SK-N-MC (cell line): Measurements from ENCODE around the gene PIGS.
A peak's percentile ranks its signal among the peaks of the same experiment; 100 is the strongest.
"Not testable (repeated sequence)": the region's sequence is repeated elsewhere in the genome, so short reads cannot be mapped to it uniquely, and the experiment has no call there.

Source experiments
- DNase-seq: peaks from one replicate; pipeline ENCODE4 v3.0.0-alpha.2; 2011; ENCODE audit warnings: low read depth, low spot score
- H3K27ac ChIP-seq: fragments of 200-600 bp; sonication (generic); 2 replicates; pipeline ENCODE4 v1.5.1; 2016; ENCODE audit warnings: mixed run types
- H3K36me3 ChIP-seq: fragments of 200-600 bp; sonication (generic); 2 replicates; pipeline ENCODE4 v1.6.1; 2017; ENCODE audit warnings: antibody characterized with exemption, low read length, mixed read lengths; ENCODE audit not compliant: insufficient read depth
- H3K4me3 ChIP-seq: fragments of 200-600 bp; sonication (generic); 2 replicates; pipeline ENCODE4 v1.5.1; 2016
- H3K9ac ChIP-seq: fragments of 200-600 bp; sonication (generic); 2 replicates; pipeline ENCODE4 v1.8.0; 2017; ENCODE audit warnings: mixed run types, mixed read lengths; ENCODE audit not compliant: insufficient read length
- H3K9me3 ChIP-seq: fragments of 200-600 bp; sonication (generic); 2 replicates; pipeline ENCODE4 v1.6.1; 2017; ENCODE audit warnings: low read depth, mild to moderate bottlenecking, antibody characterized with exemption, low read length, moderate library complexity, mixed read lengths
- EZH2 ChIP-seq: fragments of 200-600 bp; sonication (generic); IDR thresholded peaks from one replicate; pipeline ENCODE4 v1.6.1; 2017; ENCODE audit warnings: antibody characterized with exemption
- FOXP2 ChIP-seq: optimal IDR thresholded peaks from 2 replicates; pipeline ENCODE3; 2011; ENCODE audit warnings: mild to moderate bottlenecking, moderate library complexity; ENCODE audit not compliant: insufficient read depth; ENCODE audit errors: extremely low read length, control extremely low read depth
- POLR2AphosphoS5 ChIP-seq: IDR thresholded peaks from 2 replicates; pipeline ENCODE4 v1.6.1; 2012; ENCODE audit warnings: mild to moderate bottlenecking, low read depth, low read length, borderline replicate concordance

The PIGS gene

GRCh38 chr17:28612531-28612930 is 41.2 kb upstream of the PIGS start:
- H3K9ac ChIP-seq: no peak overlapping the region
- H3K9me3 ChIP-seq: no peaks in the 10 kb centered on the region
- no peak for TF ChIP-seq FOXP2
- TF ChIP-seq EZH2: no peak
- no peak for TF ChIP-seq POLR2AphosphoS5
- DNase-seq: no peak
- H3K27ac ChIP-seq: no peak overlapping the region
- H3K4me3 ChIP-seq: no peak overlapping the region
- H3K36me3 ChIP-seq: peaks cover 40% of the 10 kb centered on the region

- DNase-seq: no peak
- Histone ChIP-seq H3K27ac (0 out of 2 replicates have a peak overlapping the region, but pooled peaks have one; percentile 36), H3K36me3 (peaks cover 19% of the 10 kb centered on the region)
Observed at GRCh38 chr17:28610376-28610775, 39.1 kb upstream of the PIGS start.

GRCh38 chr17:28604031-28604430 is 32.7 kb upstream of the PIGS start:
- H3K36me3 ChIP-seq, H3K9ac ChIP-seq, H3K27ac ChIP-seq, H3K9me3 ChIP-seq, H3K4me3 ChIP-seq, DNase-seq: not testable (repeated sequence)

More at GRCh38 chr17:28610376-28610775, 39.1 kb upstream of the PIGS start:
- TF ChIP-seq POLR2AphosphoS5 (no peak), FOXP2 (no peak), EZH2 (no peak)
- no peaks in the 10 kb centered on the region for H3K9me3 ChIP-seq
- H3K4me3 ChIP-seq: no peak overlapping the region
- no peak overlapping the region for H3K9ac ChIP-seq

GRCh38 chr17:28599311-28600184 is 28.2 kb upstream of the PIGS start:
- TF ChIP-seq POLR2AphosphoS5 (no peak), EZH2 (no peak), FOXP2 (no peak)
- H3K36me3 ChIP-seq: peaks cover 20% of the 10 kb centered on the region
- H3K4me3 ChIP-seq: peak overlapping the region; percentile 100
- peak overlapping the region; percentile 83 for H3K27ac ChIP-seq
- no peaks in the 10 kb centered on the region for H3K9me3 ChIP-seq
- H3K9ac ChIP-seq: peak overlapping the region; percentile 74
- DNase-seq: peak; percentile 34

GRCh38 chr17:28598799-28599310 is 27.5 kb upstream of the PIGS start, which contains the start of gene SPAG5:
TSS of gene SPAG5 (minus strand) at chr17:28599025. CDS start at chr17:28598946, 79 bp downstream.
- peak; percentile 42 for DNase-seq
- Histone ChIP-seq H3K4me3 (peak within 1 kb of the TSS; percentile 100), H3K36me3 (peaks cover 21% of the 10 kb centered on the region), H3K9me3 (no peaks in the 10 kb centered on the region), H3K27ac (peak within 1 kb of the TSS; percentile 83), H3K9ac (peak within 1 kb of the TSS; percentile 98)
- TF ChIP-seq POLR2AphosphoS5 (peak; percentile 82), EZH2 (no peak)

GRCh38 chr17:28598389-28598788 is 27.1 kb upstream of the PIGS start:
- no peak for TF ChIP-seq EZH2
- TF ChIP-seq FOXP2: no peak
- no peak for TF ChIP-seq POLR2AphosphoS5
- DNase-seq: no peak
- Histone ChIP-seq H3K9ac (peak overlapping the region; percentile 98), H3K36me3 (peaks cover 22% of the 10 kb centered on the region), H3K9me3 (no peaks in the 10 kb centered on the region), H3K27ac (peak overlapping the region; percentile 82), H3K4me3 (peak overlapping the region; percentile 100)

GRCh38 chr17:28597606-28598383 is 26.5 kb upstream of the PIGS start:
- no peak for DNase-seq
- peak overlapping the region; percentile 100 for H3K4me3 ChIP-seq
- no peak for TF ChIP-seq EZH2
- TF ChIP-seq POLR2AphosphoS5: no peak
- no peak for TF ChIP-seq FOXP2
- H3K9me3 ChIP-seq: no peaks in the 10 kb centered on the region
- H3K27ac ChIP-seq: peak overlapping the region; percentile 82; the same call in 1 of the 2 replicates
- H3K36me3 ChIP-seq: peaks cover 28% of the 10 kb centered on the region
- H3K9ac ChIP-seq: peak overlapping the region; percentile 98

GRCh38 chr17:28592260-28592659 is 20.9 kb upstream of the PIGS start:
- Histone ChIP-seq H3K27ac (no peak overlapping the region), H3K36me3 (peaks cover 73% of the 10 kb centered on the region), H3K9ac (no peak overlapping the region), H3K4me3 (no peak overlapping the region), H3K9me3 (no peaks in the 10 kb centered on the region)
- TF ChIP-seq POLR2AphosphoS5 (no peak), FOXP2 (no peak), EZH2 (no peak)
- no peak for DNase-seq
